DMS 273 treated with DMSO at 0.1 percent for 48 hours (cell line): ENCODE measurements around the gene PIANP.

Source experiments
- DNase-seq: peaks from one replicate; lab custom pipeline; 2025; lab: John Stamatoyannopoulos, UW

The PIANP gene

DNA sequence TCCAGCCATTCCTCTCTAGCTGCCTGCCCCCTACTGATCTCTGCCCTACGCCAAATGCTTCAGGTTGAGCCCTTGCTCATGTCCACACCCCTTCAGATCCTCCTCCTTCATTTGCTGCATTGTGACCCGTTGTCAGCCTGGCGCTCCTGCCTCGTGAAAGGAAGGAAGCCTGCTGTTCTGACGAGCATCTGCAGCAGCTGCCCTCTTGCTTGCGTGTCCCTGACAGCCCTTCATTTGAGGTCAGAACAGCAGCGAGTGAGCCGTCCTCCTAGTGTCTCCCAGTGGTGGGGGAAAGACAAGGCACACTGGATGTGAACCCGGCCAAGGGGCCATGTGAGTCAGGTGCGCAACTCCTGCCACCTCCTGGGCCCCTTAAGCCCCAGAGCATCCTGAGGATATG, 3.0 kb upstream of the PIANP start:
- no peak for DNase-seq

DNA sequence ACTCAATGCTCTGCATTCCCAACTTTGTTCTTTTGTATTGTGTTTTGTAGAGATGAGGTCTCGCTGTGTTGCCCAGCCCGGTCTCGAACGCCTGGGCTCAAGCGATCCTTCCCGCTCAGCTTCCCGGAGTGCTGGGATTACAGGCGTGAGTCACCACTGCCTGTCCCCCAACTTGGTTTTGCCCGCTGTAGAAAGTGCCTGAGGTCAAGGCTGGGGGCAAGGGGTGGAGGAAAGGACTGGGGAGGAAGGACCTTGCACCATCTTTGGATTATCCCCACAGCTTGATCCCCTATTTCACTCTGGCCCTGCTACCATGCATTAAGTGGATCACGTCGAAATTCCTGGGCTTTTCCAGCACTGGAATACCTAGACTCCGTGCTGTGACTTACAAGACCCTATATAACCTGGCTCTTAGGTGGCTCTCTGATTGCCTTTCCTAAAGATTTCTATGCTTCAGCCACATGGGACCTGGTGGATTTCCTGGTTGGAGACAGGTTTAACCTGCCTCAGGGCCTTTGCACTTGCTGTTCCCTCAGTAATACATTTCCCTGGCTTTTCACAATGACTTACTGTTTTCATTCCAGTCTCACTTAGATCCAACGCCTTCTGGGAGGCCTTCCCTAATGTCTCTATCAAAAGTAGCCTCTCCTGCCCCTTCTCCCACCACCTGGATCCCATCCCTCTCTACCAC, 608 bp upstream of the PIANP start:
- DNase-seq = no peak

DNA sequence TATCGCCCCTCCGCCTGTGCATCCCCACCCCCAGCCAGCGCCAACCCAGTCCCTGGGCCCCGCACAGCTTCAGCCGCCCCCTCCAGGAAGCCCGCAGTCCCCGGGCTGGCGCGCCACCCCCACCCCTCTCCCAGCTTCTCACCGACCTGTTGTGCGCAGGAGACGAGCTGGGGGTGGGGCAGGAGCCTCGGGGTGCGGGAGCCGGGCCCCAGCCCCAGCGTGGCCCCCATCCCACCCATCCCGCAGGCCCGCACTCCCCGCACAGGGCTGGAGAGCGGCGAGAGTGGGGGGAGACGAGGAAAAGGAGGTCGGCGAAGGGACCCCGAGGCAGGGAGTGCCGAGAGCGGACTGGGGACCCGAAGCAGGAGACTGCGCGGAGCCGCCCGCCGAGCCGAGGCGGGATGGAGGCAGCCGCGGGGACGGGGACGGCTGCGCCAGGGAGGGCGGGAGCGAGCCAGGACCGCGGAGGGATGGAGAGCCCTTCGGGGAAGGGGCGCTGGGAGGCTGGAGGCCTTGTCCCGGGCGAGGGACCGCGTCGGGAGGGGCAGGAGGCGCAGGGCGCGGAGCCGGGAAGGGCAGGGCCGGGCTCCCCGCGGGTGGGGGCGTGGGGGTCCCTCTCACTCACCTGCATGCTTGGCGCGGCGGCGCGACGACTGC, 498 bp downstream of the PIANP start:
- DNase-seq = no peak

DNA sequence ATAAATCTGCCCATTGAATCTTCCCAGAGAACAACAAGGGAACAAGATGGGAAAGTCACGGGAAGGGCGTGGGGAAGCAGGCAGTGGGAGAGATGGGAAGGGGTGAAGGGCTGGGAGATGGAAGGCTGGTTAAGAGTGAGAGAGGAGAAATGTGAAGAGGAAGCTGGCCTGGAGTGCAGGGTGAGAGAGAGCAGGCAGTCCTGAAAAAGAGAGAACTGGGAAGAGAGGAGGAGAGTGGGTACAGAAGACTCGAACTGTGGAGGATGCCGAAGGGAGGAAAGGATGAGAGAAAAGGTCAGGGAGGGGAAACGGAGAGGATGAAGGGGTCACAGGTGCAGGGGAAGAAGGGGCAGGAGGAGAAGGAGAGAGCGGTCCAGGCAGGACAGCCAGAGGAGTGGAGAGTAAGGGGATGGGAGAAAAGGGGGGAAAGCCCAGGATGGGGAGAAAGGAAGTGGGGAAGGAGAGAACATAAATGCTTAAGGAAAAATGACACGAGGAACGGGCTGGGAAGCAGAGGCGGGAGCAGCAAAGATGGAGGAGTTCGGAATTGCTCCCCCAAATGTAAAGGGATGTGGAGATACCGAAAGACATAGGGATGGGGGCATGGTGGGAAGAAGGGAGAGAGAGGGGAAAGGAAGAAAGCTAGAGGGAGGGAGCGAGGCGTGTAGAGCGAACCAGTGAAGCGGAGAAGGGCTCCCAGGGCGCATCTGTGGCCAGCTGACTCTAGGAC, 1.2 kb downstream of the PIANP start:
- no peak for DNase-seq

DNA sequence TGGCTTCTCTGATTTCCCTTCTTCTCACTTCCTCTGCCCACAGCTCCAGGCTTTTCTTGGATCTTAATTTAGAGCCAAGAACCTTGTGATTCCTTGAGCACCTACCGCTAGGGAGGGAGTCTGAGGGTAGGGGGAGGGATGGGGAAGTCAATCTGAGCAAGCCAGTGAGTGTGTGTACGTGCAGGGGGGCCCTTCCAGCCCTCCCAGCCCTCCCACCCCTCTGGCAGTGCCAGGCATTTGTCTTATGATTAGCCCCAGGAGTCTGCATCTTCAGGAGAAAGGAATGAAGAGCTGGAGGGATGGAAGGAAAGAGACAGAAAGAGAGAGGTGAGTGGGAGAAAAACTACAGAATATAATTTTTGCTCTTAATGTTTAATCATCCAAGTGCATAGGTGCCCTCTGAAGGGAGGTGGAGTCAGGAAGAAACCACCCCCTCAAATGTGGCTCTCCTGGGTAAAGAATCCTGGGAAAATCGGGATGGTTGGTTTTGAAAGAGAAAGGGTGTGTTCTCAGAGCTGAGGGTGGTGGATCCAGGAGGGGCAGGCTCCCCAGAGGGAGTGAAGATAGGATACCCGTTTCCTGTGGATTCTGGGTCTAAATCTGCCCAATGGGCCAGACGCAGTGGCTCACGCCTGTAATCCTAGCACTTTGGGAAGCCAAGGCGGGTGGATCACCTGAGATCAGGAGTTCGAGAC, 2.1 kb downstream of the PIANP start:
- no peak for DNase-seq

DNA sequence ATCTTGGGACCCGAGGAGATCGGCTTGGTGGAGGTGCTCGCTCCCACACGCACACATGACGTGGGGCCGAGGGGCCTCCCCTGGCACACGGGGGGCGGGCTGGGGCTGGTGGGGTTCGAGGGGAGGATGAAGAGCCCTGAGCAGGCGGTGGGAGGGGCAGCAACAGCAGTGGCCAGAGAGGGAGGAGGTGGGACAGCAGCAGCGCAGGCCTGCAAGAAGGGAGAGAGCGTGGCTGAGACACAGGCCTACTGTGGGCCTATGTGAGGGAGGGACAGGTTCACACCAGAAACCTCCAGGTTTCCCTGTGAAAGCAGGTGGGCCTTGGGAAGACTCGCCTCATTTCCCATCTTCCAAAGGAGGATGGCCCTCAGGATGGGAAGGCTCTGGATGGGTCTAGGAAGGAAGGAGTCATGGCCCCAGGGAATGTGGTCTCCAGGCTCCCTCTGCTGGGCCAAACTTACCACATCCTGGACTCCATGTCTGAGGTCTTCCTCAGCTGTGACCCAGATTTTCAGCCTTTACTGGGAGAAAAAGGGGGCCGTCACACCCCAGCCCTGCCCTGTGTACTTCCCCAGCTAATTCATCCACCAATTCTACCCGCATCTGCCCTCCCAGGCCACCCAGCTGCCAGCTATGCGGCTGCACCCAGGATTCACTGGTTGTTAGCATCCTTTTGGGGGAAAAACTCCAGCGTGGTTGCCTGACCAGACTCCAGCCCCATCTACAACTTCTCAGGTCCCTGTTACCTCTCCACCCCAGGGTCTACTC, 2.8 kb downstream of the PIANP start:
- peak; percentile 21 for DNase-seq

DNA sequence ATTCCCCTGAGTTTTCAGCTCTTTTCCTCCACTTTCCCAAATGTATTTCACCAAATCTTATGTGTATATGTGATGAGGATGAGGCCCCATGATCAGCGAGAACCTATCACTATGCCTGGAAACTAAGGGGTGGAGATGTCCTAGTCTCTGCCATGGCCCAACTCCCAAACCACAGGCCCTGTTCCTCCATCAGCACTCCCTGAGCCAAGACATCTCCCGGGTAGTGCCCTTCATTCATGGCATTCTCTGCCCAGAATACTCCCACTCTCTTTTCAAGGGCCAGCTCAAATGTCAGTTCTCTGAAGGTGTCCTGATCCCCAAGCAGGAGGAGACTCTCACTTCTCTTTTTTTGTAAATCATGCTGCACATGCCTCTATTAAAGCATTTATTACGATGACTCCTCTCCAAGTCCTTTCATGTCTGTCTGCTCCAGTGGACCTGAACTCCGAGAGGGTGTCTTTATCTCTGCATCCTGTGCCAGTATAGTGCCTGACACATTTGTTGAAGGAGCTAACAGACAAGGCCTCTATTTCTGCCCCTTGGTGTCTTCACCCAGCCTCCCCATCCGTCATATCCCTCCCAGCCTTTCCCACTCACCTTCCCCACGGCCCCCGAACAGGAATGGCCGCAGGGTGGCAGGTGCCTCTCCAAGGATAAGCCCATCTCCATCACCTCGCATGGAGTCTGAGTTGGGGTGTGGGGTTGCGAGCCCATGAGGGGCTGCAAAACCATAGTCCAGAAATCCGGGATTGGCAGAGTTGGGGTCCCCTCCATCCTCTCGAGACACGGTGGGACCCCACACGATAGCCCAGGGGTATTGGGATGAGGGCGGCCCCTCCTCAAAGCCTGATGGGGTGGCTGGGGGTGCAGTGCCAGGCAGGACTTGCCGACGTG, 3.7 kb downstream of the PIANP start:
- DNase-seq = no peak

DNA sequence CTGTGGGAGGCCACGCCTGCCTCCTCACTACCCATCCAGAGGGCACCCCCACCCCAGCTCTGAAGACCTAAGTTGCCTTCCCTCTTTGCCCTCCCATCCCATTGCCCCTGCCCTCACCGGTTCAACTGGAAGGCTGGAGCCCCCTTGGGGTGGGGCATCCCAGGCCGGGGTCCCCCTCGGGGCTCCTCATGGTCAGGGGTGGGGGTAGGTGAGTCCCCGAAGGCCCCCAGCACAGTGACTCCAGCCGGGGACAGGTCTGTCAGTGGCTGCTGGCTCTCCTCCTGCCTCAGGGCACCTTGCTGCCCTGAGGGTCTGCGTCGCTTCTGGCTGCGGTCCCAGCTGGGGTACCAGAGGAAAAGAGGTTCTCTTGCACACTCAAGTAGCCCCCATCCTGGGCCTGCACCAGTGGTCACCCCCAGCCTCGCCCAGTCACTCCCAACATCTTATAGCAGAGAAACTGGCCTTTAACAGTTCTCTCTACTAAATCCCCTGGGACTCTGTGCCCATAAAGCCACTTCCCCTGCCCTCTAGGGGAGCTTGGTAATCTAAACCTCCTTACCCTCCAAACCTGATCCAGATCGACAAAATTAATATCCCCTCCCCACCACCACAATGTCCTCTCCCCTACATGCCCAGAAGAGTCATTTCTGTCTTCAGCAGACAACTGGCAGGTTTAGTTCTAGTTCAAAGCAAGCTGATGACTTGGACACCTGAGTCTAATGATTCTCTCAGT, 5.1 kb downstream of the PIANP start:
- no peak for DNase-seq

DNA sequence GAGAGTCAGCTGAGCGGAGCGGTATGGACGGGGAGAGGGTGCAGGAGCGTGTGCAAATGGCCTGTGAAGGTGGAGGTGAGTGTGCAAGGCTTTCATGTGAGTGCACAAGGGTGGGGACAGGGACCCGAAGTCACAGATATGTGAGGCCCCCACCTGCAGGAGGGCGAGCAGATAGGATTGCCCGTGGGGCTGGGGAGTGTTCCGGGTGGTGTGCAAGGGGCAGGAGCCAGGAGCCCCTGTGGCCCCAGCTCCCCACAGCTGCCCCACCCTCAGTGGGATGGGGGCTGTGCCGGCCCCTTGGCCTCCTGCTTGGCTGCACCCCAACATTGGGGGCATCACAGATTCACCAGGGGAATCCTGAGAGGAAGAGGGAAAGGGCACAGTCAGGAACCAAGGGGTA, 5.9 kb downstream of the PIANP start:
- DNase-seq = no peak

DNA sequence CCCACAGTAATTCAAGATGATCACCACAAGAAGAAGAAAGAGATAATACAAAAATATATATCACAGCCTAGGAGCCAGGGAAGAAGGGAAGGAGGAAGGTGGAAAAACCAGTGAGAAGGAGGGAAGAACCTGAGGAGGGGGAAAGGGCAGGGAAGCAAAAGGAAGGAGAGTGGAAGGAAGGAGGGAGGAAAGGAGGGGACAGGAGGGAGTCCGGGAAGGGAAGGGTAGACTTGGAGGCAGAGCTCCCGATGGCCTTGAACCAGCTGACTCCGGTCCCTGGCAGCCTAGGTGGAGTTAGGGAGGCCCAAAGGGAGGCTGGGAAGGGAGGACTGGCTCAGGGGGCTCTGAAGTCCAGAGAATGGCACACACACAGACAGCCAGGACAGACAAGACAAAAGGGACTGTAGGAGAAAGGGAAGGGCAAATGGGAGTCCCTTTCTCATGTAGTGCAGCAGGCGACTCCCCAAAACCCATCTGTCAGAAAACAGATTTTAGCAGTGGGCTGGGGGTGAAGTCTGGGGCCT, 6.7 kb downstream of the PIANP start:
- no peak for DNase-seq

DNA sequence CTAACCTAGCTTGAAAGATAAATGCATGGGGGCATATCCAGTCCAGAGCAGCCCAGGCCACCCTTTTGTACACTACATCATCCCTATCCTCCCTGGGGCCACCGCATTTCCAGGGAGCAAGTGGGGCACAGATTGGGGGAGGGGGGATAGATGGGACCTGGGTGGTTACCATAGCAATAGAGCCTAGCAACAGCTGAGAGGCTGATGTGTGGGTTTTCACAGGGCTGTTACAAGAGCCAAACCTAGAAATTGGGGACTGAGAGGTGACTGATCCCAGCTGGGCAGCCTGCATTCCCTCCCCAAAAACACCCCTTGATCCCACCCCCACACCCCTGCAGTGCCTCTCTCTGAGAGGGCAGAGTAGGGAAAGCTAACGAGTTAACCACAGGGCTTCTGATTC, 7.7 kb downstream of the PIANP start:
- no peak for DNase-seq

DNA sequence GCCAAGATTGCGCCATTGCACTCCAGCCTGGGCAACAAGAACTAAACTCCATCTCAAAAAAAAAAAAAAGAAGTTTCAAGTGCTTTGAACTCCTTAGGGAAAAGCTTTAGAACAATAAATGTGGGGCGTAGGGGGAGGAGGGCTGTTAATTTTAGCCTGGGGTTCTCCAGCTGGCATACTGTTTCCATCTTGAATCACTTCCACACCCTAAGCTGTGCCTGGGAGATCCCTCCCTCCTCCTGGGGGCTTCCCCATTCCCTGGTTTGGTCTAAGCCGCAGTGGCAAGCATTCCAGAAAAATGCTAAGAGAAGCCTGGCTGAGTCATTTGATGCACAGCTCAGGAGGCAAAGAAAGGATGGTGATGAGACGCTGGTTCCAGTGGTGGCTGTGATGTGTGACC, 9.1 kb downstream of the PIANP start:
- no peak for DNase-seq

DNA sequence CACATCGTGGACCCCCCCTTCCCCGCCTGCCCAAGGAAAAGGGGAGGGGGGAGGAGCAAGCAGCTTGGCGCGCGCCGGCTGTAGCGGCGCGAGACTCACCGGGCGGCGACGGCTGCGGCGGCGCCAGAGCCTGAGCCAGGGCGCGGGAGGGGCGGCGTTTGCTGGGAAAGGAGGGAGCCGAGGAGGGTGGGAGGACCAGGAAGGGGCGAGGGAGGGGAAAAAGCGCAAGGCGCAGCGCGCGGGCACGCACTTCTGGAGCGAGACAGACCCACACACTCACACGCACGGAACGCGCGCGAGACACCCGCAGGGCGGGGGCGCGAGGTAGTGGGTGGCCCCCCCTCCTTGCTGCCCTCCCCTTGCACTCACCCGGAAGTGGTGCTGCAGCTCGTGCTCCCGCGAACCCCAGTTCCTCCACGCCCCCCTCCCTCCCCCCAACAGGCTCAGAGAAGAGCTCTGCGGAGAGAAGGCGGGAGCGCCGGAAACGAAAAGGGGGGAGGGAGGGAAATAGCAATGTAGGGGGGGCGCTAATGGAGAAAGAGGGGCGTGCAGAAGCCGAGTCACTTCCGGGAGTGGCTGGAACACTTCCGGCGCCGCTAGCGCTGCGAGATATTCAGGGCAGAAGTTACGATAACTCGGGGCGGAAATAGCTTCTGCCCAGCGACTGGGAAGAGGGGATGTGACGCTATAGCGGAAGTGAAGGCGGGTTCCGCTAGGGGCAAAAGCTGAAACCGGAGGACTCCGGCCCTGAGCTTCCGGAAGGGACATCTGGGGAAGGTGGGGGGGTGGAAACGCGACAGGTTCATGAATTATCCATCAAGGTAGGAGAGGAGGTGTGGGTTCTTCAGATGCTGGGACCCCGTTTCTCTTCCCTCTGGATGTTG, 11.4 kb downstream of the PIANP start, which contains the start of gene ZNF384:
Gene ZNF384, minus strand, starts transcription at position 377 of the 884 bp plus-strand sequence. CDS start 9,855 bp downstream, outside the sequence.
- peak; percentile 95 for DNase-seq

DNA sequence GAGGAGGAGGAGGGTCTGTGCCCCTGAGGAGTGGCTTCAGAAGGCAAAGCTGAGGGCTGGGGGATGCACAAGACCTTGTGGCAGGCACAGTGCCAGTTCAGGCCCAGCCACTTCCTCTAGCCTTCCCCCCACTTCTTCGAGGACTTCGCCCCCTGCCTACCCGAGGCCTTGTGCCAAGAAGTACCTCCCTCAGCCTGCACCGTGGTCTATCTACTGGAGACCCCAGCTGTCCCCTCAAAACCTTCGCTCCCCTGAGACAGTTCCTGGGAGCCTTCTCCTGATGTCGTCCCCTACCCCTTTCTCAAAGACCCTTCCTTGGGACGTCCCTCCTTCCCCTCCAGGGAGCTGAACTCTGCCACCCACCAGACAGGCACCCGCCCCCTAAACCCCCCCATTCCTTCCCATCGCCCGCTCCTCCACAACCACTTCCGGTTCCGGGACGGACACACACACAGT, 12.0 kb downstream of the PIANP start:
- no peak for DNase-seq

DNA sequence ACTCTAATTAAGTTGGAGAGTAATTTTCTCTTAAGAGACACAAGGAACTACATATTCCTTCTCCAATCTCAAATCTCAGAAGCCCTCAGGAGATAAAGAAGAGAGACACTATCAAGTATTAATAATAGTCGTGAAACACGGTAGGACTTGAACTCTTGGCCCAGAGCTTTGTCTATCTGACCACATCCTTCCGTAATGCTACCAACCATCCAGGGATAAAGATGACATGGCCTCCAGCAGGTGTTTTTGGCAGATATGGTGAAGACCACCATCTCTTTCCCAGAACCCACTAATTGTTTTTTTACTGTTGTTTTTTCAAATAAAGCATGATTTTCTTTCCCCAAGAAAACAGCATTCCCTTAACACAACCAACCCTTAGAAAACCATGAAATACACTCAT, 14.8 kb downstream of the PIANP start:
- no peak for DNase-seq

DNA sequence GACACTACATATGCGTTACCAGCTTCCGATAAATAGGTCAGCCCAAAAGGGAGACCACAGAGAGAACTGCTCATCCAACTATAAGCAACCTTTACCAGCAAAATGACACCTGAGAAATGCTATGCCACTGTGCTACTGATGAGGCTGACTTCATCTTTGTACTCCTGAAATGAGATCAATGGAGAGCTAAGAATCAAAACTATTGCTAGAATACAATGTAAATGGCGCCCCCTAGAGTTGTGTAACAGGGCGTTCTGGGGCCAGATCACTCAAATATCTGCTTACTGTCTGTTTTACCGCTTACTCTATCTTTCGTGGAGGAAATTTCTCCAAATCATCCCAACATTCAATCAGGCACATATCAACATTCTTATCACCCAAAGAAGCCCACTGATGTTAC, 16.0 kb downstream of the PIANP start:
- no peak for DNase-seq

DNA sequence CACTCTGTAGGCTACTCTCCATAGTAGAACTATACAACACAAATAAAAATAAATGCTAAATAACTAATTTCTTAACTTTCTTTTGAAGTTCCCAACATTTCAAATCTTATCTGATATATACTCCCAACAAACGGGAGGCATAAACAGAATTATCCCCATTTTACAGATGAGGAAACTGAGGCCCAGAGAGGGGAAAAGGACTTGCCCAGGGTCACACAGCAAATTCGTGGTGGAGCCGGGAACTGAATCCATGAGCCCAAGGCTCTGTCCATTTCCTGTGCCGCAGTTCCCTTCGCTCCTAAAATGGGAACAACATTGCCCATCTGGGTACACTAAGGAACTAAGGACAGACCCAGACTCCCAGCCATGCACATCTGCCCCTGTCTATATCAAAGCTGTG, 23.7 kb downstream of the PIANP start:
- no peak for DNase-seq

DNA sequence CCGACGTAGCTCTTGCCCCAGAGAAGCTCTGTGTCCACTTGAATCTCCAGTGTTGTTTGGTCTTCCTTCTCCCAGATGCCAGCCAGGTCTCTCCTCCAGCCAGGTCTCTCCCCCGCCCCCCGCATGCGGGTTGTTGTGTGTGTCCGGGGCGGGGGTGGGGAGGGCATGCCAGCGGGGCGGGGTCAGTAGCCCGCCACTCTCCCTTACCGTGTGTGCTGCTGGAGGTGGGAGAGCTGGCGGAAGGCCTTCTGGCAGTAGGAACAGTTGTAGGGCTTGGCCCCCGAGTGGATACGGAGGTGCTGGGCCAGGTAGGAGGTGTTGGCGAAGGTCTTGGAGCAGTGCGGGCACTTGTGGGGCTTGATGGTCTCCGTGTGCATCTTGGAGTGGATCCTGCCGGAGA, 28.5 kb downstream of the PIANP start:
- no peak for DNase-seq
